Activated naive CD4-positive, alpha-beta T cell treated with Interleukin-2 at 50 U/mL for 16 hours (primary cell): Measurements from ENCODE around the gene SMIM32.

ENCODE experiments used
- DNase-seq: peaks from one replicate; pipeline ENCODE4 v3.0.0-alpha.2; 2020

Gene SMIM32

DNA sequence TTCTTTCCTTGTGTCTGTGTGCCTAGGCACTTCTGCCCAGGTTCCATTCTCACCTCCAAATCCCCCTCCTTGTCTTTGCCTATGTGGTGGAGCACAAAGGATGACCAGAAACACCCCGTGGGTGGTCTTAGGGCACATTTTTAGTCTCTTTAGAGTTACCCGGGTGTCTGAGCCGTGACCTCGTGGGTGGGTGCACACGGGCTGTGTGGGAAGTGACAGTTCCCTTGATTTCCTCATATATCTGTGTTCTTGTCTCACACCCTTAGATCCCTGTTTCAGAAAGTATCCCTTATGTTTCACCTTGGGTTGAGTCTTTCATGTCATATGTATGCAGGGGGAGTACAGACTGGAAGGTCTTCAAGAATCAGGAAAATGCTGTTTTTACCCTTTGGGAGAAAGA, 13.4 kb upstream of the SMIM32 start:
- no peak for DNase-seq

DNA sequence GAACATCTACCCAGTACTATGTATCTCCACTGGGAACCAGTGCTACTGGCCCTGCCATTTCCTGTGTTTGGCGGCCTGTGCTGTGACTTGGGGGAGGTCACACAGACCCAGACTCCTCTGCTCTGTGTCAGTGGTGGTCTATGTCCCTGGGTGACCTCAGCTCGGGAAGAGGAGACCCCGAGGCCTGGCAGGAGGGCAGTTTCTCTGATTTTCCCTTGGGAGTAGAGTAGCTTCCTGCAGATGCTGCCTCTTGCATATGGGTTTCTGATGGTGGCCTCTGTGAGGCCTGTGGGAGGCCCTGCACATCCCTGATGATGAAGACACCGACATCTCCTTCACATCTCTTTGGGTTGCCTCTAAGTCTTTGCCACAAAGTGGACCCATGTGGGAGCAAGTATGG, 13.0 kb upstream of the SMIM32 start:
- DNase-seq, result no peak

DNA sequence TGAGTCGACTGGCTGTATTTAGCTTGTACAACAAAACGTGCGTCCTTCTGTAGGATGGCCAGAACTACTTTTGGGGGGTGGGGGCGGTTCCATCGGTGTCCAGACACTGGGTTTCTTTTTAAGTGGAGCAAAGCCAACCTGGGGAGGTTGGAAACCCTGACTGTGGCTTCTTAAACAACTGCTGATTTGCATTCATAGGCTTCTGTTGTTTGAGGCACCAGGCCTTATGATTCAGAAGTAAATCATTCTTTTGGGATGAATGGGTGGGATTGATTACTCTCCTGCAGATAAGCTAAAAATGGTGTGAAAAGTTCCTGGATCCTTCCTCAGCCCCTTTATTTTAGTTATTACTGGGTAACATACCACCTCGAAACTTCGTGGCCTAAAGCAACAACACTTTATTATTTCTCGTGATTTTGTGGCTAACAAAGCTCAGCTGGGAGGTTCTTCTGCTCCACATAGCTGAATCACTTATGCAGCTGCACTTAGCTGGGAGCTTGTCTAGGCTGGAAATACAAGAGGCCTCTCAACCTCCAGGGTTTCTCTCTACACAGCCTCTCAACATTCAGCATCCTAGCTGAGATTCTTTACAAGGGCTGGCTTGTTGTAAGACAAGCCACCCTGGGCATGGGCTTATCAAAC, 12.2 kb upstream of the SMIM32 start:
- no peak for DNase-seq

DNA sequence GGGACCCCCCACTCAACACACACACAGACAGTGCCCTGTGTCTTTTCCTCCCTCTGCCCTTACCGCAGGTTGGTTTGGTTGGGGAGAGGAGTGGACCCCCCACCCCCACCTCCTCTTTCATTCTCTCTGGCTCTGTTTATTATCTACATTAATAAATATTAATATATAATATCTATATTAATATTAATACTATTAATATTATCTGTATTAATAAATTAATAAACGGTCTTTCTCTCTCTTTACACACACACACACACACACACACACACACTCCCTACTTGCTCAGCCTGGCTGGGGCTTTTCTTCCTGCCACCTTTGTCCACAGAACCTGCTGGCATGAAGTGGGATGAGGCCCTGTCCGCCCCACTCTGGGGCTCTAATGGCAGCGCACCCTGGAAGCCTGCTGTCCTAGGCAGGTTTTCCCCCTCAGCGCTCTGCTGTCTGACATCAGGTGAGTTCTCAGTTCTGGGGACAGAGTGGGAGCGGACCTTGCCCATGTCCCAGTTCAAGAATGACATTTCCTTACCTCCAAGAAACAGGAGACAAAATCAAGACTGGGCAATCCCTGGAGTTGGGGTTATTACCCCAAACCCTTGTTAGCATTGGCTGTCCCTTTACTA, 10.5 kb upstream of the SMIM32 start:
- DNase-seq, result no peak

DNA sequence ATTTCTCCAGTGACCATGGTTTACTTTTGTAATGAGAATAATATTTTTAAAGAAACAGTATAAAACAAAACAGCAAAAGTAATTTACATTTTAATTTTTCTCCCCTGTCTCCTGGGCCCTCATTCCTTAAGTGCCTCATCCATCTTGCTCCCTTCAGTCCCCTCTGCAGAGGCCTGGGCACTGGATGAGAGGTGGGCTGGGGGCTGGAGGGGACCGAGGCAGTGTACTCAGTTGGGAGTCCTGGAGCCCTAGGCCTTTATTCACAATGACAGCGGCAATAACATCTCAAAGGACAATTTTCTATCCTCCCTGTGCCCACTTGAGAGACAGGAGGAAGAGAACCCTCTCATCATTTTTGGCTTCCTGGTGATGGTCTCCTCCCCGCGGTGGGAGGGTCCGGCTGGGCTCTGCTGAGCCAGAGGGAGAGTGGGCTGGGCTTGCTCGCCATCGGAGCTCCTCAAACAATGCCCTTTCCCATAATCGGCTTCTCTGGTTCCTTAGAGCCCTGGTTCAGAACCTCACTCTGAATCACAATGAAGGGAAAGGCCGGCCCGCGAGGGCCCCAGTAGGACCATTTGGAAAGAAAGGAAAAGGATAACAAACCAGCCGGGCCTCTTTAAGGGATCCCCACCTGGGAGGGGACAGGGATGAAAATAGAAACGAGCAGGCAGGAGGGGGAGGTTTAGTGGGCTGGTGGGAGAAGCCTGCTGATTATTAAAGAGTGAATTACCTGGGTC, 9.7 kb upstream of the SMIM32 start:
- no peak for DNase-seq

DNA sequence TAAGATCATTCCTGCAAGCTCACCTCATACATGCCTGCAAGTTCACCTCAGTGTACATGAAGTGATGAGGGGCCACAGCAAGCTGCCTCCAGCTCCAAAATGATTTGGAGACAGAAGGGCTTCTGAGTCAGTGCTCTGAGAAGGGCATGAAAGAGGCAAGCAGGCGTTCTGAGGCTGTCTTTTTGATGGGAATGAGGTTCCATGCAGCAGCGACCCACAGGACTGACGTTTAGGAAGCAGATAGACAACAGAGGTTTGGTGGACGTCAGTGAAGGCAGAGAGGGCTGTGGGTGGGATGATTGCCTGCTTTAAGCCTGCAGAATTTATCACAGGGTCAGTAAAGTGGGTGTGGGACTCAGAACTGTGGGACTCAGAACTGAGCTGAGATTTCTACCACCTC, 8.9 kb upstream of the SMIM32 start:
- no peak for DNase-seq

DNA sequence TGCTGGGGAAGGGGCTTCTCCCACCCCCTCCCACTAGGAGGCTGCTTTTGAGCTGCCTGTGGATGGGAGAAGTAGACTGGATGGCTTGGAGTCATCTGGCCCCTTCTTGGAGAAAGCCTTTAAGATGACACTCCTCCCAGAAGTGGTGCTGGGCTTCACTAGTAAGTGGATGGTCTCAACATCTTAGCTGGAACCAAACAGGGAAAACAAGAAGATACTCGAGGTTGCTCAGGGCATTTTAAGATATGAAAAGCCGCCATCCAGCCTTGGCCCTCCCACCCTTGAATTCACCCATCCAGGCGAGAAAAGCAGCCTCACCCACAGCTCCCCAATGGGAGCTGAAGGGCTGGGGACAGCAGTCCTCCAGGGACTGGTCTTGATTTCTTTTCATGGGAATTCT, 7.8 kb upstream of the SMIM32 start:
- no peak for DNase-seq

DNA sequence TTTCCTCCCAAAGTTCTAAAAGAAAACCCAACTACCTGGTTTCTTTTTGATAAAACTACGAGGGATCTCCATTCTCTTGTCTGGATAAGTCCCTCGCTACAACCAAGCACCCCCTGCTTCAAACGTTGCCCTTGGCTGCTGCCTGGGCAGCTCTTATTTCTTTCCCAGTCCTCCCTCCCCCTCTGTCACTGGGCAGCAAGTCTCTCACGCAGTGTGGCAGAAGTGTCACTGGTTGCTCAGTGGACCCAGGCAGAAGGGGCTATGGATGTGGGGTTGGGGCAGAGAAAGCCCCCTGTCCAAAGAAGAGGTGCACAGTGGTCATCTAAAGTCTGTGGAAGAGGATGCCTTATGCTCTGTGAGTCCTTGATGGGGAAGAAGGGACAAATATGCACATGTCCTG, 7.2 kb upstream of the SMIM32 start:
- no peak for DNase-seq

DNA sequence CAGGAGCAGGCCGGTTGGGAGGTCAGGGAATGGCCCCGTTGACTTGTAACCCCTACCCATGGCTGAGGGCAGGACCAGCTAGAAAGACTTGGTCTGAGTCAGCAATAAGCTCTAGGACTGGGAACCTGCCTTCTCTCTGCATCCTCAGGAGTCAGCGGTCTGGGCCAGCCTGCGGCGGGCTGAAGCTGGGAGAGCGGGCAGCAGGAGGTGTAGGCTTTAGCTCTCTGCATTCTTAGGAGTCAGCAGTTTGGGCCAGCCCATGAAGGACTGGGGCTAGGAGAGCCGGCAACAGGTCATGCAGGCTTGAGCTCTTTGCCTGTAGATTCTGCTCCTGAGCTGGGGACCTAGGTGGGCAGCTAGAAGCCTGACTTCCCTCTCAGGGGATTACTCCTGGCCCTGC, 6.4 kb upstream of the SMIM32 start:
- no peak for DNase-seq

DNA sequence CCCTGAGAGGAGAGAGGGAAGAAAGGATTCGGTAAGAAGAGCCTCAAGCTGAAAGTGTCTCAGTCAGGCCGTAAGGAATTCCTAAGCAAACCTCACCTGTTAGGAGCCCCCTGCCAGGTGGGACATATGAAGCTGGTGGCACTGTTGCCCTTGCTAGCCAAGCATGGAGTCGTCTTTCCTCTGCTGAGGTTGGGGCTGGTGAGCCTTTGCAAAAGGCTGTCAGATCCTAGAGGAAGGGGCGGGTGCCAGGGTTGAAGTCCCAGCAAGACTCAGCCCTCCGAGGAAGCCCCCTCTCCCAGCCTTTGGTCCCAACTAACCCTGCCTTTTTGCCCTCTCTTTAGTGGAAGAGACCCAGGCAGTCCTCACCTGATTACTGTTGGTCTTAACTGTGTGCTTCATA, 5.5 kb upstream of the SMIM32 start:
- no peak for DNase-seq

DNA sequence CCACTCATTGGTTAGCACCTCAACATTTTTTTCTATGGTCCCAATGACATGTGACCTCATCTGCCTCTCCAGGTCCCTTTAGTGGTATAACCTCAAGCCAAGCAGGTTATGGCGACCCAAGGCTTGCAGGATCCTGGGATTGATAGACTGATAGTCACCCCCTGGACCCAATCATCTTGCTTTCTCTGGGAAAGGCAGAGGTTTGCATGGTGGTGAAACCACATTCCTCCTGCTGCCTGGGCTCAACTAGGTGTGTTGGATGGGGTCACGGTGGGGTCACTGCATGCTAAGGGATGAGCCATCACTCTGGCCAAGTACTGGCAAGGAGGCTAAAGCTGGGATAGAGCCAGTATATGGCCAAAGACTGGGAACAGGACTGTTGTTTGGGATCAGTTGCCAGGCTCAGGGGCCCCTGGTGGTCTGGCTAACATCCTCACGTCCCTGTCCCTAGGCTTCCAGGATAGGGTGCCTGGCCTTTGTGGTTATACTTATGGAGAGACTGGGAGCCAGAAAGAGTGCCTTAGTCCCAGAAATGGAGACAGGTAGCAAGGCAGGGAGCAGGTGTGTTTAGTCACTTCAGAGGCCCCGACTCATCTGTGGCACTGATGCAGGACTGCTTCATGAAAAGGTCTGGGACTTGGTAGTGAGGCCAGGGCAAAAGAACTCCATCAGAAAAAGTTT, 4.6 kb upstream of the SMIM32 start:
- no peak for DNase-seq

DNA sequence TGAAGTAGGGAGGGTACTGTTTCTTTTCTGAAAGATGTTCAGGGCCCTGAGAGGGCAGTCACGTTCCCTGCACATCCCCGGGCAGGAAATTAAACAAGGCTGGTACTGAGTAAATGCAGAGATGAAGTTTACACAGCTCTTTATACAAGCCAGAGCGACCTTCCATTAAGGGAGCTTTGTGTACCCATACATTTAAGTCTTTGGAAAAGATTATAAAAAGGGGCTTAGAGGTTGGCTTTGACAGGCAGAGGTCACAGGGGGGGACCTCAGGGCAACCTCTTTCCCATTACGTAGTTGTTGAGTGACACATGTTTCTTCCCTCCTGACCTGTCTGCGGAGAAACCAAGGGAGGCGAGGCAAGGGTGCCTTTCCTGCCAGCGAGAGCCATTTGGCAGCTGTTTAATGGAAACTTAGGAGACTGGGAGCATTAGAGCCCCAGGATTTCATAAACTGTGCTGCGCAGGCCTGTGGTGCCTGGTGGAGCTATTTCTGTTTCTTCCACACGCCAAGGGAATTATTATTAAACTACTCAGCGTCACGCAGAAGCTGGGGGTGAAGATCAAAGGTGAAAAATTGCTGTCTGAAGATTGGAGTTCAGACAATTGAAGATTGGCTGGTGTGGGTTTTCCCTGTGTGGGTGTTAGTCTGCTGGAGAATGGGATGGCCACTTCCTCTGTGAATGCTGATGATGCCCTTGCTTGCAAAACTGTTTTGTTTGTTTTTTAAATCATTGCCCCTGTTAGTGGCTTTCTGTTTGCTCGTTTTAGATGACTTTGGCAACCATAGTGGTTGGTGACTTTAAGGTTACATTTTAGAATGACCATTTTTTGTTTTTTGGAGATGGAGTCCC, 3.2 kb upstream of the SMIM32 start:
- no peak for DNase-seq

DNA sequence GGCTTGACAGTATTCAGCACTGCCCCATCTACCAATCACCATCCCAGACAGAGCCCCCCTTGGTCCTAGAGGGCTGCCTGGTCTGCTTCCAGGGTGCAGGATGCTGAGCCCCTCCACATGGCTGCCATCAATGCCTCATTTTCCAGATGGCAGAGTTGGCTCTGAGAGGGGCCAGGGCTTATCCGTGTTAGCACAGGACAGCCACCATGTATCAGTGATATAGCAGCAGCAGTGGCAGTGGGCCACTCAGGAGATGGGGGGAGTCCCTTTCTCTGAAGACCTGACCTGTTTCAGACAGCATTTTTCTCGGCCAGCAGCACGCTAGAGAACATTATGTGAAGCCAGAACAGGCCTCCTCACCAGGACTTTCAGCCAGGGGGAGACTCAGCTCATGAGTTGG, 1.6 kb upstream of the SMIM32 start:
- no peak for DNase-seq

DNA sequence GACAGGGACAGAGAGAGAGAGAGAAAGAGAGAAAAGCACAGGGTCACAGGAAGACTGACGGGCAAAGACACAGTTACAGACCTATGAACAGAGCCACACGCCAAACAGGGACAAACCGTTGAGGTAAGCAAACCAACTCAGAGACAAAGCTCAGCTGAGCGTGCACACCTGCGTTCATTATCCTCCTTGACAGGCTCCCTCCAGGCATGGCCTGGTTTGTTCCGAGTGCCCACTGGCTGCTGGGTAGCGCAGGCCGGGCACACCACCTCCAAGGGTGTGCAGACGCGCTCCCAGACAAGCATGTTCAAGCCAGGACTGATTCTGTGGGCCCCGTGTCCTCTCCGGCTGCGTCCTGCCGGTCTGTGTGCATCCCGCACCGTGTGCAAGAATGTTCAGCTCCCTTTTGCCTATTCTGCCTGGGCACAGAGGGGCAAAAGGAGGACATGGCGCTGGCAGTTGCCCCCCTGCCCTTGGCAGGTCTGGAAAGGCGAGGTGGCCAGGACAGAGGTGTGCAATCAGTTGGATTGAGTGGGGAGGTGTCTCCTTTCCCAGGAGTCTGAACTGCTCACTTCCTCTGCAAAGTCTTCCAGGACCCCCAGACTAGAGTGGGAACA, 467 bp upstream of the SMIM32 start:
- DNase-seq, result no peak

DNA sequence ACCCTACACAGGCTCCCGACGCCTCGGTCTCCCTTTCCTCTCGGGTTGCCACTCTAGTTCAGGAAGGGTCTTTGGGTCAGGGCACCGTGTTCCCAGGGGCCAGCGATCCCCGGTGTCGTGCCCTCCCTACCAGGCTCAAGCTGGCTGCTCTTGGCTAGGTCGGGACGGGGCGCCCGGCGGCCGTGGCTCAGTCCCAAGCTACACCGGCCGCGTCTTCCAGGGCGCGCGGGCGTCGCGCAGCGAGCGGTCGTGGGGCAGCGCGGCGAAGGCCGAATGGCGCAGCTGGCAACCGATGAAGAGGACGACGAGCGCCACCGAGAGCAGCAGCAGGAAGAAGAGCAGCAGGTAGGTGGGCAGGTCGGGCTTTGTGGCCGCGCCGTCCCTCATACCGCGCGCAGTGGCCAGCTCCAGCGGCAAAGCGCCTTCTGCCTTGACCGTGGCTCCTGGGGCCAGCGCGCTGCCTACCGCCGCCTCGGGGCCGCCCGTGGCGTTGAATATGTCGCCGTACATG, 892 bp downstream of the SMIM32 start:
- no peak for DNase-seq

DNA sequence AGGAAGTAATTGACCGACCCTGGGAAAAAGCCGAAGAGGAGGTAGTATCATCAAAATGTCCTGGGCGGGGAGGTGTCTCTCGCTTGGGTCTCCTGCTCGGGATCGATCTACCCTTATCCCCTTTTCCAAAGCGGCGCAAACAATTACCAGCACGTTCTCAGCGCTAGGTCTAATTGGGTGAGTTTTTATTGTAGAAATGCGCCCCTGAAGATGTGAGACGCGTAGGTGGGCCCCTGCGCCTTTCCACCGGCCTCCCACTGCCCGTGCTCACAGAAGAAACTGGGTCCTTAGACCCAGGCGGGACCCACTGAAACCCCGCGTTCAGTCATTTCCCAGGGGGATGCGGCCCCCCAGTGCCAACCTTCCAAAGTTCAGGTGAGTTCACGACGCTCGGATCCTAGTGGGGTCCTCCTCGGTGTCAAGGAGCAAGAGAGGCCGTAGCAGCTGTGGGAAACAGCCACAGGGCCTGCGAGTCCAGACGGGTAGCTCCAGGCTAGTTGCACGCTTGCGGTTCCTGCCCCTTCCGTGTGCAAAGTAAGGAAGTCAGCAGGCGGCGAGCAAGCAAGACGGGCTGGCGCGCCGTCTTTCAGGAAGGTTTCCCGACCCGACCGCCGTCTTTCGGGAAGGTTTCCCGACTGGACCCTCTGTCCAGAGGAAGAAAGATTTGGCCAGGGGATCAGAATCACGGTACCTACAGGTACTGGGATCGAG, 1.5 kb downstream of the SMIM32 start:
- DNase-seq, result no peak

DNA sequence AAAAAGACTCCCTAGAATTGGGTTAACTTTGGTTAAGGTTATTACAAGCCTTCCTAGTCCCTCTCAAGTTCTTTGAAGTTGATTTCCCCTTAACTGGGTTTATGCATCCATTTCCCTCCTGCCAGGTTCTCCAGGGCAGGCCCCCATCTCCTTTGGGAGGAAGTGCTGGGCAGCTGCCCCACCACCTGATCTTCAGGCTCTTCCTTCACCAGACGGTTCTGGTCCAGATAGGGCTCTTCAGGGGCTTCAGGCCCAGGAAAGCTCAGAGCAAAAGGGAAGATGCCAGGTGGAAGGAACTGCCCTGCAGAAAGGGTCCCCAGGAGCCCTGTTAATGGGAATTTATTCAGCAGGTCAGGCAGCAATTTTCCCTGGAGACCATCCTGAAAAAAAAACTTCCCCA, 2.1 kb downstream of the SMIM32 start:
- DNase-seq, result no peak

DNA sequence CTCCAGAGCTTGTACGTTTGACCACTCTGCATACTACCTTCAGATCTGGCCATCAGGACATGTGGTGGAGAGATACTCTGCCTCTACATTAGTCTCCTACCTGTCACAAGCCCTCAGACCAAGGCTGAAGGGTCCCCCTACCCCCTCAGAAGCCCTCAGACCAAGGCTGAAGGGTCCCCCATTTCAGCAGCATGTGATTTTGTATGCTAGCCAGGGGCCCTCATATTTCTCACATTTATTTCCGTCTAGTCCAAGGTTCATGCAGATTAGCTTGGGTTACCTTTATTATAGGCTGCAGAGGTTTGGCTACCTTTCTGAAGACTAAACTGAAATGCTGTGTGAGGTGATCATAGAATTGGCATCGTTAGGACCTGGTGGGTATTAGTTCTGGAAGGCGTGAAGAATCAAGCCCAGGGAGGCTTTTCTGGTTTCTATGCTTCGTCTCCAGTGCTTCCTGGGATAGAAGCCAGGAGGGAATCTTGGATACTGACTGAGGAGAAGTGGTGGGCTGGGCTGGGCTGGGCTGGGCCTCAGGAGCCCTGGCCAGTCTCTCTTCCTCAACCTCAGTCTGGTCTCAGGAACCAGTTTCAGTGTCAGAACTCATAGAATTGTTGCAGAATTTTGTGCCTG, 2.8 kb downstream of the SMIM32 start:
- DNase-seq, result no peak

DNA sequence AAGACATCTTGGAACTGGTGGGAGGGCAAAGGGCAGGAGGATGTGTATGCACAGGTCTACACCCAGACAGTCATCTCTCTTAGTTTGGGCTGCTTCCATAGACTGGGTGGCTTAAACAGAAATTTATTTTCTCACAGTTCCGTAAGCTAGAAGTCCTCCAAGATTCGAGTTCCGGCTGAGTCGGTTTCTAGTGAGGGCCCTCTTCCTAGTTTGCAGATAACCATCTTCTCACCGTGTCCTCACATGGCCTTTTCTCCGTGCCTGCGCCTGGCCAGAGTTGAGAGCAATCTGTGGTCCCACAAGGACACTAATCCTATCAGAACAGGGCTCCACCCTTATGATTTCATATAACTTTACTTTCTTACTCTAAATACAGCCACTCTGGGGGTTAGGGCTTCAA, 4.1 kb downstream of the SMIM32 start:
- DNase-seq, result no peak

DNA sequence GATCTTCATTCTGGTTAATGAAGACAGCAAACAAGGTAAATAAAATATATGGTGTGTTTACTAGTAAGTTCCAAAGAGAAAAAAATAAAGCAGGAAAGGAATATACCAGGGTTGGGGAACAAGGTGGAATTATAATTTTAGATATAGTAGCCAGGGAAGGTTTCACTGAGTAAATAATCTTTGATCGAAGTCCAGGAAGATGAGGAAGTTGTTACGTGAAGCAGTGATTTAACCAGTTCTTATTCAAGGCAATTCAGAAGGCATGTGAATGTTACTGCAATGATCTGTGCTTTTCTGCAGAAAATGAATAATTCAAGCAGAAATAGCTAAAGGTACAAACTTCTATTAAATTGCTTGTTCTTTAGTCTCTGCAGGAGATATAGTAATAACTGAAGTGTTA, 6.2 kb downstream of the SMIM32 start:
- DNase-seq, result no peak
